A204.1 (cell line): Measurements from ENCODE around the gene S100A9.
"Not testable (repeated sequence)": the region's sequence is repeated elsewhere in the genome, so short reads cannot be mapped to it uniquely, and the experiment has no call there.

Experiments used
- FAIRE-seq: peaks from 2 replicates; lab custom pipeline; 2012; peaks lifted over from hg19 to GRCh38; lab: Jason Lieb, UNC

Gene S100A9

GRCh38 chr1:153390938-153391710 is 33.5 kb downstream of the S100A9 start, which contains the start of gene S100A8:
Gene S100A8 (minus strand): TSS chr1:153391073. CDS start chr1:153390535, 538 bp downstream.
- no peak for FAIRE-seq

- no peak for FAIRE-seq
Observed at GRCh38 chr1:153392258-153392657, 34.6 kb downstream of the S100A9 start.

GRCh38 chr1:153392822-153393221 is 35.2 kb downstream of the S100A9 start:
- no peak for FAIRE-seq

- FAIRE-seq, result no peak
Observed at GRCh38 chr1:153393926-153394325, 36.3 kb downstream of the S100A9 start.

- FAIRE-seq, result no peak
Observed at GRCh38 chr1:153394391-153394790, 36.7 kb downstream of the S100A9 start.

- FAIRE-seq, result no peak
Observed at GRCh38 chr1:153395136-153395685, 37.6 kb downstream of the S100A9 start.

- no peak for FAIRE-seq
Observed at GRCh38 chr1:153395776-153396175, 38.1 kb downstream of the S100A9 start.

- no peak for FAIRE-seq
Observed at GRCh38 chr1:153396461-153396860, 38.8 kb downstream of the S100A9 start.

- no peak for FAIRE-seq
Observed at GRCh38 chr1:153397051-153397923, 39.6 kb downstream of the S100A9 start.

GRCh38 chr1:153397924-153398651 is 40.4 kb downstream of the S100A9 start:
- no peak for FAIRE-seq

GRCh38 chr1:153399401-153400055 is 41.9 kb downstream of the S100A9 start:
- FAIRE-seq, result no peak

GRCh38 chr1:153400244-153400643 is 42.6 kb downstream of the S100A9 start:
- FAIRE-seq, result no peak

- no peak for FAIRE-seq
Observed at GRCh38 chr1:153401461-153401860, 43.8 kb downstream of the S100A9 start.

GRCh38 chr1:153402226-153402625 is 44.6 kb downstream of the S100A9 start:
- no peak for FAIRE-seq

GRCh38 chr1:153403421-153404085 is 45.9 kb downstream of the S100A9 start:
- no peak for FAIRE-seq

GRCh38 chr1:153404086-153404635 is 46.5 kb downstream of the S100A9 start:
- FAIRE-seq, result no peak

GRCh38 chr1:153404768-153405167 is 47.1 kb downstream of the S100A9 start:
- FAIRE-seq, result no peak

- not testable (repeated sequence) for FAIRE-seq
Observed at GRCh38 chr1:153405825-153406599, 48.4 kb downstream of the S100A9 start.

GRCh38 chr1:153407274-153407673 is 49.6 kb downstream of the S100A9 start:
- not testable (repeated sequence) for FAIRE-seq
